HG03575 (cell line): ENCODE data around the gene NOG.

ENCODE experiments used
- ATAC-seq: cut with Tn5 transposase; IDR thresholded peaks from one replicate; pipeline ENCODE4 v1.9.1; 2021; ENCODE audit not compliant: unreplicated experiment, insufficient number of reproducible peaks, low FRiP score; ENCODE audit errors: extremely low read depth

The NOG gene

DNA sequence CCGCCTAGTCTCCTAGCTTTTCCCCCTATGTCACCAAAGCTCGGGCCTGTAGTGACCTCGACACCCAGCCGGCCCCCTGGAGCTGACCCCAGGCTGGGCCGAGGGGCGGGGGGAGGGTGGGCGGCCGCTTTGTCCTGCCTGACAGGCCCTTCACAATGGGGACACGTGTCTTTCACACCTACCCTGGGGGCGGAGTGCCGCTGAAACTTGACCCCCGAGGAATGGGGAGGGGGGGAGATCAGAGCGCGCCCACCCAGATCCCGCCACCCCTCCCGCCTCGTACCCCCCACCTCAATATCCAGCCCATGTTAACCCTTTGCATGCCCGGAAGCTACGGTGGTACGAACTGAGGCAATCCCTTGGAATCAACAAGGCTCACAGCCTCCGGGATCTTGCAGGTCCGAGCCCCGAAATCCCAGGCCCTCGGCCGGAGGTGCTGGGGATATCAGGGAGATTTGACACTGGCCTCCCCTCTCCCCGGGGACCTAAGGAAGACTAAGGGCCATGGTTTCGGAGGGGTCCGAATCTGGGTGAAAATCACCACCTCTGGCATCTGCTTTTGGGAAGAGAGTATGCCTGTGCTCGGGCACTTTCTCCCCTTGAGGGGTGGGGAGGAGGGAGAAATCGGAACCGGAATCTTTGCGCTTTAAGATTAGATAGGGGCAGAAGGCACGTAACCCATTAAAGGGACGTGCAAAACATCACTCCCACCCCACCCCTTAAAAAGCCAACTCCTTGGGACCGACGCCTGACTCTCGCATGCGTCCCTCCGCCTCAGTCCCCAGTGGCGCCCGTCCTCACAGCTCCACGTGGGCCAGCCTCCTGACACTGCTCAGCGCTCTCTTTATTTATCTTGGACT lies 2.6 kb downstream of the NOG start:
- ATAC-seq = no peak

DNA sequence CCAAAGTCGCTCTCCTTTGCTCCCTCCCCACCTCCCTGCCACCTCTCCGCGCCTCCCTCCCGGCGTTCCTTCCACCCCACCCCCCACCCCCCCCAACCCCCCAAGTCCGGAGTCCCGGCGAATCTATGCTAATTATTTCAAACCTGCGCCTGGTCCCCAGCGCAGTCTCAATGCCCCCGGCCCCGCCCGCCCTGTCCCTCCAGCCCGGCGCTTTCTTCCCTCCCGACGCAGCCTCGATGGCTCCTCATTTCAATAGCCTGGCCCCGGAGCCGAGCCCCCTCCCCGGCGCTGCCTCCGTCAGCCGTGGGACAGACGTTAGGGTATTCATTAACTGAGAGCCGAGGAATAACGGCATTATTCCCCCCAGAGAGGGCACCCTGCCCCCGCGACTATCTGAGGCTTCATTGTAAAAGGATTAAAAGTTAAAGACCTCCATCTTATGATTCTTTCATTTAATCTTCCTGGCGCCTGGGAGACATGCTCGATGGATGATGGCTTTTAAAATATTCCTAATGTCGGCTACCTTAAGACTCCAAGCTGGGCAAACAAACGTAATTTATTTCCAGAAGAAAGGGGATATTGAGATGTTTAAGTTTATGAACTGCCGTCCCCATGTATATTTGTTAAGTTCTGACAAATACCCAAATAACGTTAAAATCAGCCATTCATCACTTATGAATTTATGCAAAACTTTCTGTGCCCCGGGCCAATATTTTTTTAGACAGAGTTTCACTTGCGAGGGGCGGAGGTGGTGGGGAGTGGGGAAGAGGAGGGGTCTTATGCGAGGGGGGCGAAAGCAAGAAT lies 3.4 kb downstream of the NOG start:
- no peak for ATAC-seq

DNA sequence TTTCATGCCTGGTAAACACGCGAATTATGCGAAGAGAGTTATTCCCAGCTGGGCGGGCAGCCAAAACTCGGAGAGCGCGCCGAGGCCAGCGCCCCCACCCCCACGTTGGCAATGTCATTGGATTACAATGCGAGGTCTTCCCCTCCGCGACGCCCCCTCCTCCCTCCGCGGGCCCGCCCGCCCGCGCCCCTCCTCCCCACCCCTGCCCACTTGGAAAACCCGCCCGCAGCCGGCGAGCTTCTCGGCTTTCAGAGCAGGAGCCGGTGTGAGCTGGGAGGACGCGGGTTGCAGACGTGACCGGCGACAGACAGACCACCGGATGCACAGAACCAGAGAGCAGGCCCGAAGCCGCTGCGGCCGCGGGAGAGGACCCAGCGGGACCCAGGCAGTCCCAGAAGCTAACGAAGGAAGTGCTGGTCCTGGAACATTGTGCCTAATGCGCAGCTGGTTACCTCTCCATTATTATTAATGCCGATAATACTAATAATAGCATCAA lies 4.0 kb downstream of the NOG start:
- ATAC-seq = no peak

DNA sequence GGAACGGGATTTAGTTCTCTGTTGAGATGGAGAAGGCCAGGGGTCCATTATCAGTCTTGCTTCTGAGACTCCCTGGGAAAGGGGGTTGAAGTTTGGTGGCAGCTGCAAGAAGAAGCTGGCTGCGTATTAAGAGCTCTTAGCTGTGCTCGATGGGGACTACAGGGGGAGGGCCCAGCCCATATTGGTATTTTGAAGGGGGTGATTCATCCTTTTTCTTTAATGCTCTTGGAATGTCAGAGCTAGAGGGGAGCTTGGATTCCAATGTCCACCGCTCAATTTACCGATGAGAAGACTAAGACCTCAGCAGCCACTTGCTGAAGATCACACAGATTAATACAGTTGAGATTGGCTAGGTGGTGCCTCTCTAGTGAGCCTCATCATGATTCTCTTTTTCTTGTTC lies 5.0 kb downstream of the NOG start:
- no peak for ATAC-seq

DNA sequence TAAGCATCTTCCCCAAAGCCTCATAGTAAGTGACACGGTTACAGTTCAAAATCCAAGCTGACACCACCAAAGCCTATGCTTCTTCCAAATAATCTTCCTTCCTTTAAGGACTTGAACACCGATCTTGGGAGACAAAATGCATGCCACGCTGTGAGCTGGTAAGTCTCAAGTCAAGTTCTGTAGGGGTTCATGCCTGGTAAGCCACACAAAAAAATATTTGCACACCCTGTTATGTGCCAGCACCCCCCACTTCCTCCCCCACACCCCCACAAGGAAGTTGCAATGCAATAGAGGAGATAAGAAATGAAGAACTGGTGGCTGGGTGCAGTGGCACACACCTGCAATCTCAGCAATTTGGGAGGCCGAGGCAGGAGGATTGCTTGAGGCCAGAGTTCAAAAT lies 5.6 kb downstream of the NOG start:
- ATAC-seq = no peak

DNA sequence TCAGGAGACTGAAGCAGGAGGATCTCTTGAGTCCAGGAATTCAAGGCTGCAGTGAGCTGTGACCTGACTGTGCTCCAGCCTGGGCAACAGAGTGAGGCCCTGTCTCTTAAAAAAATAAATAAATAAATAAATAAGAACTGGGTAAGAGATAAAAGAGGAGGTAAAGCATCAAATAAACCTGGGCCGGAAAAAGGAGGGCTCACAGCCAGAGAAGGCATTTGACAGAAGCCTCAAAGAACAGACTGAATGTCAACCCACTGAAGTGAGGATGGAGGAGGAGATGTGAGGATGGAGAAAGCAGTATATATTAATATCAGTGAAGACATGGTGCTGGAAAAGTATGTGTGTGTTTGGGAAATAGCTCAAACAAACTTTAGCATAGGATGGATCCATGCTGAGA lies 6.1 kb downstream of the NOG start:
- no peak for ATAC-seq

DNA sequence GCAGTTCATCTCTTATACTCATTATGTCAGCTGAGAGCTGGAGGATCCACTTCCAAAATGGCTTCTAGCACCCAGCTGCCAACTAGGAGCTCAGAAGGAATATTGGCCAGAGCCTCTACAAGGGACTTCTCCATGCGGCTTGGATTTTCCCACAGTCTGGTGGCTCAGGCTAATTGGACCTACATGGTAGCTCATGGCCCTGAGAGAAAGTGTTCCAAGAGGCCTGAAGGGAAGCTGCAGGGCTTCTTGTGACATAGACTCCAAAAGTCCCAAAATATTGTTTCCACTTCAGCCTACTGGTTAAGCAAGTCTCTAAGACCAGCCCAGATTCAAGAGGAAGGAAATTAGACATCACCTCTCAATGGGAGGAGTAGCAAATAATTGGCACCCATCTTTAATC lies 6.8 kb downstream of the NOG start:
- ATAC-seq = no peak

DNA sequence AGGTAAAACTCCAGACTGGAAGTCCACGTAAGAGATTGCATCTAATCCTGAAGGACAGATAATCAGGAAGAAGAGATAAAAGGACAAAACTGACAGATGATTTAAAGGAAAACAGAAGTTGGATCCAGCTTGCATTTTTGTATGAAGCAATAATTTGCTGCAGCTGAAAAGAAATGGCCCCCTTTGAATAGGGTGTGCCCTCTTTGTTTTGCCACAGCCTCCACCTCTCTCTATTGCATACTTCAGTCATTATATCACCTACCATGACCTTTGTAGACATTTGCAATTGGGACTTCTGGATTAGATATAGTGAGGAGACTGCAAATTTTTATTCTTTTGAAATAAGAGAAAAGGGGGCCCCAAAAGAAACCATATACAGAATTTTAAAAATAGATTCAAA lies 8.1 kb downstream of the NOG start:
- ATAC-seq = no peak

DNA sequence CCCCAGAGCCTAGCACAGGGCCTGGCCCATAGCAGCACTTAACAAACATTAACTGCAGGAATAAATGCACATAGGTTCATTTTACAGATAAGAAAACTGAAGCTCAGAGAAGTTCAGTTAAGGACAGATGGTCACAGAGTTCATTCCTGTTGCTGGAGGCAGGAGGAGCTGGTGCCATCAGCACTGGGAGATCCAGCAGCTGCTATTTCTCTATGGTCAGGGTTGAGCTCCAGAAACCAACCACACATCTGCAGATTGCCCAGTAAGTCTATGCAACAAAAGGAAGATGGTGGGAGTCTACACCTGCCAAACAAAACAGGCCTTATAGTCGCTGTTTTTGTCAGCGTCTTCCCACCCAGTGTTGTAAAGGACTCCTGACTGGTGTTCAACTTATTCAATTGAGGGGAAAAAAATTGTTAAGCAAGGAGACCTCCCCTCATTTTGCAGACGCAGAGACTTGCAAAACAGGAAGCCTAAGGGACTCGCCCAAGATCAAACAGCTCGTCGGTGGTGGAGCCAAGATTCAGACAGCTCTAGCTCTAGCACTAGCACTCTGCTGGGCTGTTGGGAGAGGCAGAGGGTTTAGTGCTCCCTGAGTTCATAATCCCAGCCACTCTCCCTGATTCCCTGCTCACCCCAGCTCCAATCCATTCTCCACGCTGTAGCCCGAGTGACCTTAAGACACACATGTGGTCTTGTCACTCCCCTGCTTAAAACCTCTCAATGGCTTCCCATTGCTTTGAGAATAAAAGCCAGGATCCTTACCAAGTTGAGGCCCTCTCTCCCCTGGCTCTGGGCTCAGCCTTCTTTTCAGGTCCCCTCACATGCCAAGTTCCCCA lies 9.0 kb downstream of the NOG start:
- ATAC-seq = no peak

DNA sequence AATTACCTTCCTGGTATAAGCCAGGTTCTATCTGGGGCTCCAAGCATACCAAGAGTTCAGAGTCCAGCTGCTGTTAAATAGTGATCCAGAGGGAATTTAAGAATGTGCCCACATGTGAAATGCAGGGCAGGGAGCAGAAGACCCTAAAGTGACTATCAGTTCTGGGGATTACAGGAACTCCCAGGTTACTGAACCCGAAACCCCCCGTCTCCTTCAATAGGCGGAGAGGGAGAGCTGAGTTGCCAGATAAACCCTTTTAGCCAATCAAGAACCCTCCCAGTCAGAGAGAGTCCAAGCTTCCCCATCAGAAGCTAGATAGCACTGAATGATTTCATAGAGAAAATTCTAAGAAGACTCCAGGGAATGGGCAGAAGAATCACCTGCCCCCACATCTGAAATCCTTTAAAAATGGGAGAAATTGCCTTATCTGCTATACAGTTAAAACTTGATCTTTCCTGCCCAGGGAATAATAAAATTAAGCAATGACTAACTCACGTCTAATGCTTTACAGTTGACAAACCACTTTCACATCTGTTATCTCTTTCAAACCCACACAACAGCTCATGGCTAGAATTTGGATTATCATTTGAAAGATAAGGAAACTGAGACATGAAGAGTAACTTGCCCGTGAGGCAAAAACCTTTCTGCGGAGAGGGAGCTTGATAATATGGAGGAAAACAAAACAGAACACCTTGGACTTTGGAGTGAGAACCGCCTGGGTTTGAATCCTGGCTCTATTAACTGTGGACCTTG lies 10.2 kb downstream of the NOG start:
- ATAC-seq = no peak

DNA sequence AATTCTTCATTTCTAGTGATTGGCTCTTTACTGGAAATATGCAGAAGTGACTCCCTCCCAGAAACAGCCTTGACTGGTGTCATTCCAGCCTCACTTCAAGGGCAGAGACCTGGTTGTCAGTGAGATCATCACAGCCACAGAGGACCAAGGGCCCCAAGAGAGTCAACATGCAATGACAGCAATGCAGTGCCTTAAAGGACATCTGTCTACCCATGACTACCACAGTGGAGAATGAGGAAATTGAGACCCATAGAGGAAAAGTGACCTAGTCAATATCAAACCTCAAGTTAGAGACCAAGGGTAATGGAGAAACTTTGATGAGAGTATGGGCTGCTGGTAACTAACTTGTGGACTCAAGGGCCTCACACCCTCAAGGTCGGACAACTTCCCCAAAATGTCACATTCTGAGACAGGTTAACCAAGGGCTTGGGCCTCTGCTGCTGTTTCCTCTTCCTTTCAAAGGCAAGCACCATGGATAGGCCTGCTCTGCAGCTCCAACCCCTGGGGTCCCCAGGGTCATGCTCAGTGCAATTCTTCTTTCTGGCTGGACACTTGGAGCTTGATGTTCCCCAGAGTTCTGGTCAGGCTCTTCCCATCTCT lies 11.3 kb downstream of the NOG start:
- no peak for ATAC-seq

DNA sequence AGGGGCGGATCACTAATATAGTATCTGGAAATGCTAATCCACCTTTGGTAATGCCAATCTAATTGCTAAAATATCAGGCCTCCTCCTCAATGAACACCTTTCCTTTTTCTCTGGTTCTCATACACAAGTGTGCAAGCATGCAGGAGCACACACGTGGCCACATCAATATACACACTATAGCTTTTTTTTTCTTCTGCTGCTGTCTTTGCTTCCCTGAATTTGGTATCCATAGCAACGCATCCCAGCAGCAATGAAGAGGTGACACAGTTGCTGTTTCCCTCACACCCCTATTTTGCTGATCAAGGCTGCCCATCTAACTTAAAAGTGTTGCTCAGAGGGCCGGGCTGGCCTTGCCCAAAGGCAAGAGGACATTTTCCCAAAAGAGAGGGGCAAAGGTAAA lies 15.4 kb downstream of the NOG start:
- no peak for ATAC-seq

DNA sequence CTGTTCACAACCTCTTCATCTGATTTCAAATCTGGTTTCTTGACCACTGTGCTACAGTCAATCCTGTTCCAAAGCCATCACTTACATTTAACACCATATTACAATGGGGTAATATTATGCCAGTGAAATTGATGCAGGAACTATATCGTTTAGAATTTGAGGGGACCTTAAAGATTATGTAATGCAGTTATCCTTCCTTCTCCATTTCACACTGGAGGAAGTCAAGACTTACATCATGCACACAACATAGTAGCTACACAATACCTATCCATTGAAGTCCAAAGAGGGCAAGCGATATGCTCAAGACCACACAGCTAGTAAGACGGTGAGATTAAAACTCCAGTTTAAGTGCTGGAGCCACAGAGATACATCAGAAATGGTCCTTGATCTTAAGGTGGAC lies 16.8 kb downstream of the NOG start:
- ATAC-seq = no peak

DNA sequence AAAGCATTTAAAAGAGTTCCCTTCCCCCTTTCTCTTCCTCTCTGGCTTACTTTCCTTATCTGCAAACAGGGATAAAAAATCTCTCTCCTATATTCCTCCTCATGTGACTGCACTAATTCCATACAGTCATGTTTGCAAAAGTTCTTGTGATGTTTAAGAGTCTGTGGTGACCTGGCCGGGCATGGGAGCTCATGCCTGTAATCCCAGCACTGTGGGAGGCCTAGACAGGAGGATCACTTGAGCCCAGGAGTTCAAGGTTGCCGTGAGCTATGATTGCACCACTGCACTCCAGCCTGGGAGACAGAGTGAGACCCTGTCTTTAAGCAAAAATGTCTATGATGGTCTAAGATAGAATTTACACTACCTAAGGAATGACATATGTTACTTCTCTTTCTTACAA lies 19.6 kb downstream of the NOG start:
- ATAC-seq = no peak

DNA sequence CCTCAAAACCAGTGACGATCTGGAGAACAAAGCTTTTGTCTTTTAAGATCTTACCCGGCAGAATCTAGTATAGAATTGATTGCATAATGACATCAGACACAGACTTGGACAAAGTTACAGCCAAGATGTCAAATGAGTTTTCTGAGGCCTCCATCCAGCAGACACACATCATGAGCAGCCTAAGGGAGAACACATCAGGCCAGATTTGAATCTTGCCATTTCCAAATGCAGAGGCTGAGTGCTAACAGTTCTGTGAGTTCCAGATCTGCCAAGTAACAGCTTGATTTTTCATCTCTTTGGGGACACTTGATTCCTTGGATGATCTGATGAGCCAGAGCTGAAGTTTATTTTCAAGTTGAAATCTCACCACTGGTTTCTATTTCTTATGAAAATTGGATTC lies 21.0 kb downstream of the NOG start:
- ATAC-seq = no peak

DNA sequence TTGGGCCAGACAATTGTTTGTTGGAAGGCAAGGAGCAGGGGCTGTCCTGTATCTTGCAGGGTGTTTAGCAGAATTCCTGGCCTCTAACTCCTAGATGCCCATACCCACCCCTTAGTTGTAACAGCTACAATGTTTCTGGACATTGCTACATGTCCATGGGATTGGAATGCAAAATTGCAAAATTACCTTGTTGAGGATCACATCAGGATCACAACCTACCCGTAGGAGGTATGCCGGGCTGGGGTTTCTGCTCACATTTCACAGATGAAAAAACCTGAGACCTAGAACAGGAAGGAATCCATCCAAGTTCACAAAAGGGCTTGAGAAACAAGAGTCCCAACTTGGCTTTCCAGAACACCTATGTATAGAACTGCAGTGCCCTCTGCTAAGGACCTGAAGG lies 22.7 kb downstream of the NOG start:
- no peak for ATAC-seq

DNA sequence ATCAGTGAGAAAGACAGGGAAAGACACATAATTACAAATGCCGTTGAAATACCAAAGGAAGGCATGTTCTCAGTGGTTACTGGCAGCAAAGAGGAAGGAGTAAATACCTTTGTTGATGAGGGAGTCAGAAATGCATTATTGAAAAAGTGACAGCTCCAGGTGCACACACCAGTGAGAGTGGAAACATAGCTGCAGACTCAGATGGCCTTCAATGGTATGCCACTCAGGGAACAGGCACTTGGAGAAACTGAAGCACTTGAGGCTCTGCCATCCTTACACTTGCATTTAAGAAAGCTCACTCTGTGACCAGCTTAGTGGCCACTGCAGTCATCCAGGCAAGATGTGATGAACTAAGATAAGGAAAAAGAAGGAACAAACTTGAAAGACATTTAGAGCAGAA lies 29.9 kb downstream of the NOG start:
- ATAC-seq = no peak

DNA sequence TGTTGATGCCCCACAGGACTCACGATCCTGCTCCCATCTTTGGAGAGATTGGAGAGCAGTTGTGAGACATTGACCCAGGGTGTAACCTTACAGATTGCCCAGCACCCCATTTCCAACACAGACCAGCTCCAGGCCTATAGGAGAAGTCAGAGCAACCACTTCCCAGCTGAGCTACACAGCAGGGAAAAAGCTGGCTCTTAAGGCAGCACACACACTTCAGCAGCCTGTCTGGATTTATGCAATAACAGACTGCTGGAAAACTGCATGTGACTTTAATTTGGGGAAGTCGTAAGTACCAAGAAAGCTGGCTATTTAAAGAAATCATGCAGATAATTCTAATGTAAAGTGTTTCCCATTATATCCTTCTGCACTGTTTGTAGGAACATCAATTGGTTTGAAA lies 30.8 kb downstream of the NOG start:
- ATAC-seq = no peak
